ENCODE measurements around the gene MOB3C.

Gene MOB3C

GRCh38 chr1:46581681-46582455, 34.7 kb downstream of the MOB3C start:
- DNase-seq: no peak
- Histone ChIP-seq H3K36me3 (replicated peaks) (peaks cover 19% of the 10 kb centered on the region), H3K27ac (no peak overlapping the region), H3K27me3 (replicated peaks) (no peaks in the 10 kb centered on the region), H3K4me3 (ENCODE audit: low read depth, low read length) (no peak overlapping the region)
- TF ChIP-seq CTCF (IDR thresholded peaks at IDR 0.05; ENCODE audit: low read depth, low read length, missing control alignments): no peak
- in situ Hi-C loops (cut with HindIII; ENCODE audit: low pct_ligation_motif_present, low sequenced_read_pairs): no loop called here

- Histone ChIP-seq H3K4me3 (ENCODE audit: low read depth, low read length) (no peak overlapping the region), H3K36me3 (replicated peaks) (peaks cover 19% of the 10 kb centered on the region), H3K27me3 (replicated peaks) (no peaks in the 10 kb centered on the region), H3K27ac (no peak overlapping the region)
- DNase-seq: peak; percentile 19
- no peak for TF ChIP-seq CTCF (IDR thresholded peaks at IDR 0.05; ENCODE audit: low read depth, low read length, missing control alignments)
- in situ Hi-C loops (cut with HindIII; ENCODE audit: low pct_ligation_motif_present, low sequenced_read_pairs): no loop called here
Measured at GRCh38 chr1:46580140-46580903, 36.3 kb downstream of the MOB3C start.

GRCh38 chr1:46577671-46578070, 38.9 kb downstream of the MOB3C start:
- Histone ChIP-seq H3K27ac (no peak overlapping the region), H3K27me3 (replicated peaks) (no peaks in the 10 kb centered on the region), H3K36me3 (replicated peaks) (peaks cover 19% of the 10 kb centered on the region), H3K4me3 (ENCODE audit: low read depth, low read length) (no peak overlapping the region)
- in situ Hi-C loops (cut with HindIII; ENCODE audit: low pct_ligation_motif_present, low sequenced_read_pairs): no loop called here
- TF ChIP-seq CTCF (IDR thresholded peaks at IDR 0.05; ENCODE audit: low read depth, low read length, missing control alignments): no peak
- no peak for DNase-seq

DNA sequence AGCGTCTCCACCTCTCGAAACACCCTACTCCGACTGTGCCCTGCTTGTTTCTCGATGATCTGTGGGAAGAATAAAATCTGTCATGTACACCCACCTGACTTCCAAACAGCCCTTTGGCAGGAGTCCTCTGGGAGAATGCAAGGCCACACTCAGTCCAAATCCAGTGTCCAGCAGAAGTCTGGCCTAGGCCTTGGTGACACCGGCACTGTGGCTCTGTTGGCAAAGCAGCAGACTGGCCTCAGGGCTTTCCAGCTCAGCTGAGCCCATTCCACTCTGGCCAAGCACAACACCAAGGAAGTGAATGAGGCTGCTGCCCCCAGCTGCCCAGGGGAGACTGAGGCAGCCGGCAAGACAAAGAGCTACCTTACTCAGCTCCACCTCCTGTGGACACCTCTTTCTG, 40.0 kb downstream of the MOB3C start:
- peaks cover 8% of the 10 kb centered on the region for H3K36me3 ChIP-seq (replicated peaks)
- no peaks in the 10 kb centered on the region for H3K27me3 ChIP-seq (replicated peaks)
- no peak for DNase-seq
- H3K27ac ChIP-seq: no peak overlapping the region
- no peak for TF ChIP-seq CTCF (IDR thresholded peaks at IDR 0.05; ENCODE audit: low read depth, low read length, missing control alignments)
- no peak overlapping the region for H3K4me3 ChIP-seq (ENCODE audit: low read depth, low read length)
- in situ Hi-C loops (cut with HindIII; ENCODE audit: low pct_ligation_motif_present, low sequenced_read_pairs): no loop called here

DNA sequence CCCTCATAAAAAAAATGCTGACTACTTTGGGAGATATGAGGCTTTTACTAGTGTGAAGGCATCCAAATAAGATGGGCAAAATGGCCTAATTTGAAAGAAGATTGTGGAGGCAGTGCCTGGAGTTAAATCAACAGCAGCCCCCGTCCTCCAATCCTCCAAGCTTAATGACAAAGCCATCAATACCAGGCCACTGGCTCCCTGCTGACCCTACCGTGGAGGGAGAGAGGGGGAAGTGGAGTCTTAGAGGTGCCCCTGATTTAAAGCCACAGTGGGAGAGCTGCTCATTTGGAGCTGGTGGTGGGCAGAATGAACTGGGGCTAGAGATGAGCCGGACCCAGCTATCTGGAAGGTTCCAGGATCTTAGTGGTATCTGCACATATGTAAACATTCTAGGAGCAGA, 40.8 kb downstream of the MOB3C start:
- no peak overlapping the region for H3K4me3 ChIP-seq (ENCODE audit: low read depth, low read length)
- TF ChIP-seq CTCF (IDR thresholded peaks at IDR 0.05; ENCODE audit: low read depth, low read length, missing control alignments): no peak
- in situ Hi-C loops (cut with HindIII; ENCODE audit: low pct_ligation_motif_present, low sequenced_read_pairs): no loop called here
- H3K27me3 ChIP-seq (replicated peaks): no peaks in the 10 kb centered on the region
- no peak for DNase-seq
- no peak overlapping the region for H3K27ac ChIP-seq
- peaks cover 7% of the 10 kb centered on the region for H3K36me3 ChIP-seq (replicated peaks)
